K562 (cell line): ENCODE measurements around the gene ATF5.

Experiments
- NRF1 ChIP-seq, 2 experiments: fragments of 450-650 bp; IDR thresholded peaks in 1 of 2; conservative IDR thresholded peaks in 1 of 2; 2 replicates each; pipeline ENCODE4 v1.6.1; 2014; ENCODE audit warnings: mild to moderate bottlenecking in 2 of 2
- PRMT5 ChIP-seq: sonication (generic); formaldehyde crosslinking; IDR thresholded peaks from 2 replicates; pipeline ENCODE4 v1.5.0; 2020; ENCODE audit warnings: missing genetic modification reagents
- U2AF1 ChIP-seq: fragments of 200-400 bp; formaldehyde crosslinking; optimal IDR thresholded peaks from 2 replicates; pipeline ENCODE3; 2017; ENCODE audit warnings: mild to moderate bottlenecking, low read depth, low read length, moderate library complexity
- XRCC5 ChIP-seq: fragments of 200-400 bp; formaldehyde crosslinking; IDR thresholded peaks from 2 replicates; pipeline ENCODE4 v1.6.1; 2017; ENCODE audit warnings: low read depth, mild to moderate bottlenecking, low read length
- ZNF197 ChIP-seq: fragments of 200-800 bp; sonication (Bioruptor generic); IDR thresholded peaks from 2 replicates; pipeline ENCODE4 v1.6.1; 2016; ENCODE audit warnings: low read depth, missing genetic modification characterization, missing compliant biosample characterization
- TF ChIP-seq, protein P1 (sequence below), 3 experiments: IDR thresholded peaks in 2 of 3; conservative IDR thresholded peaks in 1 of 3; 2 replicates each; pipeline ENCODE4 v1.5.1; 2011 to 2012; ENCODE audit warnings: low read length in 3 of 3, mild to moderate bottlenecking in 3 of 3, control low read depth in 2 of 3, improper control_type of control experiment in 1 of 3, inconsistent platforms in 1 of 3, low read depth in 1 of 3, mixed read lengths in 1 of 3, moderate library complexity in 1 of 3; ENCODE audit not compliant: insufficient read depth in 2 of 3

DNA sequence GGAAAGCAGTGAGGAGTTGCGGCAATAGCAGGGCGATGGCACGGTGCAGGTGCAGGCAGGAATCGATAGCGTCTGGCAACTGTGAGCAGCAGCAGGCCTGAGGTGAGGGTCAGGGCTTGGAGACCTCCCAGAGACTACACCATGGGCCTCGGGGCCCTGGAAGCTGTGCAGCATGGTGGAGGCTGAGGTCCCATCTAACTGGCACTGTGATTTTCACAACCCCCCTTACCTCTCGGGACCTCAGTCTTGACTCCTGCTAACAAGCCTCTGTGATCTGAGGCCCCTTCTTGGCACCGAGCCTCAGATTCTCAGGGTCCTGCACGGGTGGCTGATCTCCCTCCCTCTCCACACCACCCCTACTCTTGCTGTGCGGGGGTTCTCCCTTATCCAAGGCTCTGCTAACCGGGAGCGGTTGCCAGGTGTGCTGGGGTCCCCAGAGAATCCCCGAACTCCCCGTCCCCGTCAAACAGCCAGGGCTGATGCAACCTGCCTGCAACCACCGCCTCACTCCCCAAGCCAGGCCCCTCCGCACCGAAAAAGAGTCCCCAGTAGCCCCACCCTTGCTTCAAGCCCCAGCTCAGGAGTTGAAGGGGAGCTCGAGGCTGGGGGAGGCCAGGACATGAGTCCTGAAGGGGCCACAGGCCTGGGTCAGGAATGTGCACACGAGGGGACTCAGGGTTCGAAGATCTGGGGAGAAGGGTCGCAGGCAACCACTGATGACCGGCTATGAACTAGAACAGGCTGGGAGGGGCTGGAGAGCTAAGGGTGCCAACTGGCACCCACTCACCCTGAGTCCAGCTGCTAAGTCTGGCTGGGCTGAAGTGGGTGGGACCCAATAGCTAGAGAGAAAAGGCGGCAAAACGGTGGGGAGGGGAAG is 4.8 kb upstream of the ATF5 start:
- TF ChIP-seq U2AF1 (no peak), XRCC5 (no peak), NRF1 (conservative IDR thresholded peaks at IDR 0.05 in 1 of 2, IDR thresholded peaks at IDR 0.05 in 1 of 2) (no peak), PRMT5 (CRISPR knock-in tag) (0 out of 2 replicates have a peak, but pooled peaks have one; percentile 25), ZNF197 (CRISPR knock-in tag) (peak; percentile 69)
- TF ChIP-seq, protein P1, sequence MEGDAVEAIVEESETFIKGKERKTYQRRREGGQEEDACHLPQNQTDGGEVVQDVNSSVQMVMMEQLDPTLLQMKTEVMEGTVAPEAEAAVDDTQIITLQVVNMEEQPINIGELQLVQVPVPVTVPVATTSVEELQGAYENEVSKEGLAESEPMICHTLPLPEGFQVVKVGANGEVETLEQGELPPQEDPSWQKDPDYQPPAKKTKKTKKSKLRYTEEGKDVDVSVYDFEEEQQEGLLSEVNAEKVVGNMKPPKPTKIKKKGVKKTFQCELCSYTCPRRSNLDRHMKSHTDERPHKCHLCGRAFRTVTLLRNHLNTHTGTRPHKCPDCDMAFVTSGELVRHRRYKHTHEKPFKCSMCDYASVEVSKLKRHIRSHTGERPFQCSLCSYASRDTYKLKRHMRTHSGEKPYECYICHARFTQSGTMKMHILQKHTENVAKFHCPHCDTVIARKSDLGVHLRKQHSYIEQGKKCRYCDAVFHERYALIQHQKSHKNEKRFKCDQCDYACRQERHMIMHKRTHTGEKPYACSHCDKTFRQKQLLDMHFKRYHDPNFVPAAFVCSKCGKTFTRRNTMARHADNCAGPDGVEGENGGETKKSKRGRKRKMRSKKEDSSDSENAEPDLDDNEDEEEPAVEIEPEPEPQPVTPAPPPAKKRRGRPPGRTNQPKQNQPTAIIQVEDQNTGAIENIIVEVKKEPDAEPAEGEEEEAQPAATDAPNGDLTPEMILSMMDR (IDR thresholded peaks at IDR 0.05 in 2 of 3, conservative IDR thresholded peaks at IDR 0.05 in 1 of 3; ENCODE audit: insufficient read depth in 2 of 3, low read depth in 1 of 3, low read length in 3 of 3): no peak
